ENCODE data around the gene AFAP1.

The AFAP1 gene

GRCh38 chr4:7907142-7907541 lies 32.5 kb downstream of the AFAP1 start:
- Histone ChIP-seq H3K27ac (ENCODE audit: extremely low read depth, low read depth, low read length) (no peak overlapping the region), H3K9me3 (ENCODE audit: control insufficient read depth, insufficient read depth, low read depth, low read length) (no peaks in the 10 kb centered on the region), H3K4me3 (ENCODE audit: low read depth, low read length) (no peak overlapping the region), H3K4me1 (ENCODE audit: control insufficient read depth, insufficient read depth, low read length) (no peaks in the 10 kb centered on the region), H3K36me3 (ENCODE audit: control insufficient read depth in 2 of 2, insufficient read depth in 1 of 2, low read length in 2 of 2) (no peaks in the 10 kb centered on the region)
- ChIA-PET POLR2A (no interaction called here), CTCF (interaction anchor here (0.6 kb wide), 1 partner anchor 17 kb away, joined by 4 read pairs; no protein-coding TSS in a partner anchor)
- TF ChIP-seq ZNF148 (tag by site-specific recombination; IDR thresholded peaks at IDR 0.05; ENCODE audit: borderline replicate concordance), result no peak

- no peak for TF ChIP-seq ZNF155 (tag by site-specific recombination; IDR thresholded peaks at IDR 0.05)
- no peak for TF ChIP-seq ZNF639 (tag by site-specific recombination; IDR thresholded peaks at IDR 0.05)
- peak; percentile 78 for TF ChIP-seq PRDM10 (tag by site-specific recombination; IDR thresholded peaks at IDR 0.05)
- no peak overlapping the region for H3K4me3 ChIP-seq (ENCODE audit: low read depth, low read length)
Measured at GRCh38 chr4:7906171-7906701, 33.4 kb downstream of the AFAP1 start.

GRCh38 chr4:7904952-7905915 lies 34.4 kb downstream of the AFAP1 start:
- ChIA-PET POLR2A (no interaction called here), CTCF (no interaction called here)

More at GRCh38 chr4:7906171-7906701, 33.4 kb downstream of the AFAP1 start:
- Histone ChIP-seq H3K27ac (ENCODE audit: extremely low read depth, low read depth, low read length) (no peak overlapping the region), H3K9me3 (ENCODE audit: control insufficient read depth, insufficient read depth, low read depth, low read length) (no peaks in the 10 kb centered on the region), H3K36me3 (ENCODE audit: control insufficient read depth in 2 of 2, insufficient read depth in 1 of 2, low read length in 2 of 2) (no peaks in the 10 kb centered on the region), H3K4me1 (ENCODE audit: control insufficient read depth, insufficient read depth, low read length) (no peaks in the 10 kb centered on the region)
- ChIA-PET CTCF (no interaction called here), POLR2A (no interaction called here)

More at GRCh38 chr4:7904952-7905915, 34.4 kb downstream of the AFAP1 start:
- no peak for TF ChIP-seq KLF10 (tag by site-specific recombination; IDR thresholded peaks at IDR 0.05)
- no peak for TF ChIP-seq ZNF561 (tag by site-specific recombination; IDR thresholded peaks at IDR 0.05; ENCODE audit: borderline replicate concordance)
- TF ChIP-seq PRDM6 (tag by site-specific recombination; IDR thresholded peaks at IDR 0.05), result peak; percentile 56; the same call in 1 of the 2 replicates
- TF ChIP-seq ZFHX2 (tag by site-specific recombination; conservative IDR thresholded peaks at IDR 0.05), result 0 out of 2 replicates have a peak, but pooled peaks have one; percentile 18
- TF ChIP-seq ZNF211 (tag by site-specific recombination; IDR thresholded peaks at IDR 0.05; ENCODE audit: low read depth), result no peak
- TF ChIP-seq HOXA7 (CRISPR knock-in tag; IDR thresholded peaks at IDR 0.05; ENCODE audit: borderline replicate concordance), result no peak
- no peak for TF ChIP-seq ZNF10 (tag by site-specific recombination; IDR thresholded peaks at IDR 0.05)
- H3K9me3 ChIP-seq (ENCODE audit: control insufficient read depth, insufficient read depth, low read depth, low read length), result no peaks in the 10 kb centered on the region
- no peaks in the 10 kb centered on the region for H3K36me3 ChIP-seq (ENCODE audit: control insufficient read depth in 2 of 2, insufficient read depth in 1 of 2, low read length in 2 of 2)
- no peaks in the 10 kb centered on the region for H3K4me1 ChIP-seq (ENCODE audit: control insufficient read depth, insufficient read depth, low read length)
- no peak overlapping the region for H3K4me3 ChIP-seq (ENCODE audit: low read depth, low read length)
- H3K27ac ChIP-seq (ENCODE audit: extremely low read depth, low read depth, low read length), result no peak overlapping the region
